Measurements from ENCODE around the gene FAAH. TPM values are rescaled to one million over a fixed set of nuclear protein-coding genes. Genes with fewer than 3 reads are reported as not detected.
"Not testable (repeated sequence)": the region's sequence is repeated elsewhere in the genome, so short reads cannot be mapped to it uniquely, and the experiment has no call there.

Gene FAAH
- total RNA-seq, 3 donors from 2014 or later: 51.7 to 130 (median 60.2) TPM

DNA sequence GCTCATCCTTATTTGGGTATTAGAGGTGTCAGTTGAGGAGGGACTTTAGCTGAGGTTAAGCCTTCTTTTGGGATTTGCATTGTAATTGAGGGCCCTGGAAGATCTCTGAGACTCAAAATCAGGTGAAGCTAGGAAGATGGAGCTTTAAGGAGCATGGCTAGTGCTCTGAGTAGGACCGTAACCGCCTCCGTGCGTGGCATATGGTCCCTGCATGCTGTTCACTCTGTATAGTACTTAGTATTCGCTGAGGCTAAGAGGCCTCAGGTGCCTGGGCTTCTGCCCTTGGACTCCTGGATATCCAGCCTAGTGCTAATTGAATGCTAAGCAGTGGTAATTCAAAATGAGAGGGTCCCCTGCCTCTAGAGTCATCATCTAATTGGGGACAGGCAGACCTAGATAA lies 31.0 kb upstream of the FAAH start:
- no peak overlapping the region for H3K4me3 ChIP-seq
- H3K36me3 ChIP-seq (ENCODE audit: low read depth): peaks cover 4% of the 10 kb centered on the region
- no peaks in the 10 kb centered on the region for H3K9me3 ChIP-seq
- no peak for DNase-seq
- no peaks in the 10 kb centered on the region for H3K4me1 ChIP-seq (ENCODE audit: low read depth)
- intact Hi-C loops (cut with DNase I, micrococcal nuclease): no loop called here
- ATAC-seq: no peak
- TF ChIP-seq, protein P1, sequence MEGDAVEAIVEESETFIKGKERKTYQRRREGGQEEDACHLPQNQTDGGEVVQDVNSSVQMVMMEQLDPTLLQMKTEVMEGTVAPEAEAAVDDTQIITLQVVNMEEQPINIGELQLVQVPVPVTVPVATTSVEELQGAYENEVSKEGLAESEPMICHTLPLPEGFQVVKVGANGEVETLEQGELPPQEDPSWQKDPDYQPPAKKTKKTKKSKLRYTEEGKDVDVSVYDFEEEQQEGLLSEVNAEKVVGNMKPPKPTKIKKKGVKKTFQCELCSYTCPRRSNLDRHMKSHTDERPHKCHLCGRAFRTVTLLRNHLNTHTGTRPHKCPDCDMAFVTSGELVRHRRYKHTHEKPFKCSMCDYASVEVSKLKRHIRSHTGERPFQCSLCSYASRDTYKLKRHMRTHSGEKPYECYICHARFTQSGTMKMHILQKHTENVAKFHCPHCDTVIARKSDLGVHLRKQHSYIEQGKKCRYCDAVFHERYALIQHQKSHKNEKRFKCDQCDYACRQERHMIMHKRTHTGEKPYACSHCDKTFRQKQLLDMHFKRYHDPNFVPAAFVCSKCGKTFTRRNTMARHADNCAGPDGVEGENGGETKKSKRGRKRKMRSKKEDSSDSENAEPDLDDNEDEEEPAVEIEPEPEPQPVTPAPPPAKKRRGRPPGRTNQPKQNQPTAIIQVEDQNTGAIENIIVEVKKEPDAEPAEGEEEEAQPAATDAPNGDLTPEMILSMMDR (IDR thresholded peaks at IDR 0.05): no peak

DNA sequence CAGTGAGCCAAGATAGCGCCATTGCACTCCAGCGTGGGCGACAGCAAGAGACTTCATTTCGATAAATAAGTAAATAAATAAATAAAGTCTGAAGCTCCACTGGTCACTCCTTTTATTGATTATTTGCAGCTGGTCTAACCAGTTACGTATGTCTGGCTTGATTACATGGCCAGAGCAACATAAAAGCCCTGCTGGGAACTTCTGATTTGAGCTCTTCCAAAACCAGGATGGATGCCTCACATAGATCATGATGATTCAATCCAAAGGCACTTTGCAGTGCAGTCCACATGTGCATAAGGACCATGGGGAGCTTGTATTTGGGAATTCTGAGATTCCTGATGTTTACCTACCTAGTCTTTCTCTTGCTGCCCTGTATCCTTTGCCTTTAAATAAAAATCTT lies 29.5 kb upstream of the FAAH start:
- ATAC-seq: no peak
- Histone ChIP-seq H3K9me3 (no peaks in the 10 kb centered on the region), H3K36me3 (ENCODE audit: low read depth) (peaks cover 4% of the 10 kb centered on the region), H3K4me3 (no peak overlapping the region), H3K4me1 (ENCODE audit: low read depth) (no peaks in the 10 kb centered on the region)
- no peak for DNase-seq
- intact Hi-C loops (cut with DNase I, micrococcal nuclease): no loop called here
- TF ChIP-seq, protein P1 (IDR thresholded peaks at IDR 0.05): no peak

DNA sequence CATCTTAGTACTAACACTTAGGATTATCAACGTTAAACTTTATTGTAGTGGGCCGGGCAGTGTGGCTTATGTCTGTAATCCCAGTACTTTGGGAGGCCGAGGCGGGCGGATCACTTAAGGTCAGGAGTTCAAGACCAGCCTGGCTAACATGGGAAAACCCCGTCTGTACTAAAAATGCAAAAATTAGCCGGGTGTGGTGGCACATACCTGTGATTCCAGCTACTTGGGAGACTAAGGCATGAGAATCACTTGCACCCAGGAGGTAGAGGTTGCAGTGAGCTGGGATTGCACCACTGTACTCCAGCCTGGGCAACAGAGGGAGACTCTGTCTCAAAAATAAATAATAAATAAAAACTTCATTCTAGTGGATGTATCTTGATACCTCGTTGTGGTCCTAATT lies 28.3 kb upstream of the FAAH start:
- intact Hi-C loops (cut with DNase I, micrococcal nuclease); H3K9me3 ChIP-seq; H3K4me1 ChIP-seq (ENCODE audit: low read depth); H3K36me3 ChIP-seq (ENCODE audit: low read depth); ATAC-seq; DNase-seq; H3K4me3 ChIP-seq: not testable (repeated sequence)

DNA sequence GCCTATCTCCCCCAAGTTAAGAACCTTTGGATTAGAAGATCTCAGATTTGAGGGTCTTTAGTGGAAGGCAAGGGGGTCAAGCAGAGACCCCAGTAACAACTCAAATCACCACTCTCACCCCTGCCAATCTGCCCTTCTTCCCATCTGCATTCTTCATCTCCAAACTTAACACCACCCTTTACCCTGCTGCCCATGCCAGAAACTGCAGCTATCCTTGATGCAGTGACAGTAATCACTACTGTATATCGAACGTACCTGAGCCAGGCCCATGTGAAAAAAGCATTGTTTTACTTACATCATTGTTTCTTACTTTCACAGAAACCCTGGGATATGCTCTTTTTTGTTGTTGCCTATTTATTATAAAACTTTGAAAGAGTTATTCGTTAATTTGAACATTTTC lies 27.0 kb upstream of the FAAH start:
- Histone ChIP-seq H3K36me3 (ENCODE audit: low read depth) (peaks cover 4% of the 10 kb centered on the region), H3K4me1 (ENCODE audit: low read depth) (no peaks in the 10 kb centered on the region), H3K9me3 (no peaks in the 10 kb centered on the region), H3K4me3 (no peak overlapping the region)
- ATAC-seq (no peak), DNase-seq (no peak)
- TF ChIP-seq, protein P1 (IDR thresholded peaks at IDR 0.05): no peak
- intact Hi-C loops (cut with DNase I, micrococcal nuclease): no loop called here

DNA sequence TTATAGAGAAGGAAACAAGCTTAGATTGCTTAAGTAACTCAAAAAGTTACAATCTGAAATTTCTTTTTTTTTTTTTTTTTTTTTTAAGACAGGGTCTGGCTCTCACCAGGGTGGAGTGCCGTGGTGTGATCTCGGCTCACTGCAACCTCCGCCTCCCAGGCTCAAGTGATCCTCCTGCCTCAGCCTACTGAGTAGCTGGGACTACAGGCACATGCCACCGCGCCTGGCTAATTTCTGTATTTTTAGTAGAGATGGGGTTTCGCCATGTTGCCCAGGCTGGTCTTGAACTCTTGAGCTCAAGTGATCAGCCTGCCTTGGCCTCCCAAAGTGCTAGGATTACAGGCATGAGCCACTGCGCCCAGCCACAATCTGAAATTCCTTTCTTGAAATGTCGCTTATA lies 26.4 kb upstream of the FAAH start:
- H3K4me1 ChIP-seq (ENCODE audit: low read depth); ATAC-seq; H3K4me3 ChIP-seq; DNase-seq; intact Hi-C loops (cut with DNase I, micrococcal nuclease); H3K9me3 ChIP-seq; H3K36me3 ChIP-seq (ENCODE audit: low read depth): not testable (repeated sequence)

DNA sequence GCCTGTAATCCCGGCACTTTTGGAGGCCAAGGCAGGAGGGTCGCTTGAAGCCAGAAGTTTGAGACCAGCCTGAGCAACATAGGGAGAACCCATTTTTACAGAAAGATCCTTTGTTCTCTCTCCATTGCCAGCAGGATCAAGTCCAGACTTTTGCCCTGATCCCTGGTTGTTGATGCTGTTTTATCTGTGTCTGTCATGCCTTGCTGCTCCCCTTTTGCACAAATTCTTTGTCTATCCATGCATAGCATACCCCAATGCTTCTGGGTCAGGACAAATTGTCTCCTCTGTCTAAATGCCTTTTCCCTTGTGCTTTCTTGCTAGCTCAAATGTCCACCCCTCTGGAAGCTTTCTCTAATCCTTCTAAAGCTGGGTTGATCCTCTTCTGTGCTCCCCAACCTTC lies 25.3 kb upstream of the FAAH start:
- Histone ChIP-seq H3K36me3 (ENCODE audit: low read depth) (peaks cover under 1% of the 10 kb centered on the region), H3K4me1 (ENCODE audit: low read depth) (no peaks in the 10 kb centered on the region), H3K9me3 (no peaks in the 10 kb centered on the region), H3K4me3 (no peak overlapping the region)
- intact Hi-C loops (cut with DNase I, micrococcal nuclease): no loop called here
- ATAC-seq: no peak
- TF ChIP-seq, protein P1 (IDR thresholded peaks at IDR 0.05): no peak
- no peak for DNase-seq

DNA sequence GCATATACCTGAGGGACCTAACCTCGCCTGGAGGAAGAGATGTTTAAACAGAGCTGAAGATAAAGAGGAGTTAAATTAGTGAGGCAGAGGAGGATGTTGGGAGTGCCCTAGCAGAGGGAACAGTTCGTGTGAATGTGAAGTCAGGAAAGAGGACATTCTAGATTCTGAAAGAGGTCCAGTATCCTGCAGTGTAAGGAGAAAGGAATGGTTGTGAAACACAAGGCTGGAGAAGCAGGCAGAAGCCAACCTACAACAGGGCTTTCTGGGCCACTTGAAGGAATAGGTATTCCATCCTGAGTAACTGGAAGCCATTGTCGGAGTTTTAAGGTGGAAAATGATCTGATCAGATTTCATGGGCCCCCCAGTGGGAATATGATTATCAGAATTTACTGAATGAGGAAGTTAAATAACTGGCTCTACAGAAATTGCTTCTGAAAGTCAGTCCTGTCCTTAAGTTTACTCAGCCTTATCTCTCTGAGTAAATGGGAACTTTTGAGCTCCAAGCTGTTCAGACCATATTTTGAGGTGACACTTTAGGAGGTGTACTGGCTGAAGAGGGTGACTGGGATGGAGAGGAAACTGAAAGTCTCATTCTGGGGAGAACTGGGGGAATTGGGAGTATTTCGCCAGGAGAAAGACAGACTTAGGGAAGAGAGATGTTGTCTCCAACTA lies 24.4 kb upstream of the FAAH start:
- ATAC-seq: no peak
- intact Hi-C loops (cut with DNase I, micrococcal nuclease): no loop called here
- H3K4me3 ChIP-seq: no peak overlapping the region
- DNase-seq: no peak
- H3K36me3 ChIP-seq (ENCODE audit: low read depth): no peaks in the 10 kb centered on the region
- no peaks in the 10 kb centered on the region for H3K4me1 ChIP-seq (ENCODE audit: low read depth)
- H3K9me3 ChIP-seq: no peaks in the 10 kb centered on the region
- TF ChIP-seq, protein P1 (IDR thresholded peaks at IDR 0.05): no peak

Data from mucosa of descending colon (tissue), 3 donors.